Liver (tissue), 9 donors: ENCODE data around the gene SPTLC1. TPM values are rescaled to one million over a fixed set of nuclear protein-coding genes. Genes with fewer than 3 reads are reported as not detected.

ENCODE experiments used
- DNase-seq: peaks from one replicate; pipeline ENCODE4 v3.0.0-alpha.2; 2017; ENCODE audit warnings: low spot score
- H3K27ac ChIP-seq, 2 donors: one replicate each; pipeline ENCODE4 v1.7.0; 2013; ENCODE audit warnings: inconsistent platforms in 2 of 2, low read length in 2 of 2, control low read depth in 1 of 2, low read depth in 1 of 2, mild to moderate bottlenecking in 1 of 2
- H3K27me3 ChIP-seq, 4 donors: one replicate each; pipeline versions ENCODE4 v1.6.1 to v1.7.0; 2013; ENCODE audit warnings: low read length in 3 of 4, inconsistent platforms in 1 of 4, mild to moderate bottlenecking in 1 of 4, moderate library complexity in 1 of 4; ENCODE audit not compliant: control insufficient read depth in 4 of 4, insufficient read depth in 4 of 4
- H3K36me3 ChIP-seq, 4 donors: one replicate each; pipeline versions ENCODE4 v1.6.1 to v1.7.0; 2013; ENCODE audit warnings: low read length in 3 of 4, mild to moderate bottlenecking in 3 of 4, low read depth in 1 of 4, moderate library complexity in 1 of 4; ENCODE audit not compliant: control insufficient read depth in 4 of 4, insufficient read depth in 3 of 4
- H3K4me1 ChIP-seq, 4 donors: one replicate each; pipeline versions ENCODE4 v1.6.1 to v1.7.0; 2013; ENCODE audit warnings: low read length in 3 of 4, mild to moderate bottlenecking in 3 of 4, moderate library complexity in 1 of 4; ENCODE audit not compliant: control insufficient read depth in 4 of 4, insufficient read depth in 4 of 4
- H3K4me3 ChIP-seq, 3 donors: one replicate each; pipeline versions ENCODE4 v1.6.1 to v1.7.0; 2013; ENCODE audit warnings: low read length in 3 of 3, control low read depth in 1 of 3, low read depth in 1 of 3, mild to moderate bottlenecking in 1 of 3
- H3K9ac ChIP-seq, 2 donors: one replicate each; pipeline ENCODE4 v1.7.0; 2013; ENCODE audit warnings: low read length in 2 of 2, mild to moderate bottlenecking in 2 of 2, moderate library complexity in 2 of 2, control low read depth in 1 of 2, low read depth in 1 of 2
- H3K9me3 ChIP-seq, 4 donors: one replicate each; pipeline versions ENCODE4 v1.6.1 to v1.7.0; 2013; ENCODE audit warnings: low read length in 3 of 4; ENCODE audit not compliant: control insufficient read depth in 4 of 4
- EGR1 ChIP-seq, 2 donors: IDR thresholded peaks; 2 replicates each; pipeline ENCODE4 v1.6.1; 2016 to 2018; ENCODE audit warnings: antibody characterized with exemption in 2 of 2, low read depth in 2 of 2
- FOXA1 ChIP-seq: IDR thresholded peaks from 2 replicates; pipeline ENCODE4 v1.6.1; 2016; ENCODE audit warnings: antibody characterized with exemption
- HNF4G ChIP-seq: IDR thresholded peaks from 2 replicates; pipeline ENCODE4 v1.6.1; 2016; ENCODE audit warnings: antibody characterized with exemption
- JUND ChIP-seq, 2 donors: IDR thresholded peaks; 2 replicates each; pipeline ENCODE4 v1.6.1; 2016; ENCODE audit warnings: antibody characterized with exemption in 2 of 2
- MAX ChIP-seq: IDR thresholded peaks from 2 replicates; pipeline ENCODE4 v1.6.1; 2016; ENCODE audit warnings: antibody characterized with exemption
- NR2F2 ChIP-seq: IDR thresholded peaks from 2 replicates; pipeline ENCODE4 v1.6.1; 2016; ENCODE audit warnings: antibody characterized with exemption
- RAD21 ChIP-seq, 2 donors: IDR thresholded peaks; 2 replicates each; pipeline ENCODE4 v1.6.1; 2016; ENCODE audit warnings: antibody characterized with exemption in 2 of 2, mild to moderate bottlenecking in 2 of 2
- RXRA ChIP-seq, 2 donors: IDR thresholded peaks; 2 replicates each; pipeline ENCODE4 v1.6.1; 2017 to 2018; ENCODE audit warnings: antibody characterized with exemption in 2 of 2, mild to moderate bottlenecking in 1 of 2
- SP1 ChIP-seq: IDR thresholded peaks from 2 replicates; pipeline ENCODE4 v1.6.1; 2018; ENCODE audit warnings: antibody characterized with exemption, mild to moderate bottlenecking
- TAF1 ChIP-seq: conservative IDR thresholded peaks from 2 replicates; pipeline ENCODE4 v1.6.1; 2016; ENCODE audit warnings: antibody characterized with exemption, mild to moderate bottlenecking
- YY1 ChIP-seq: IDR thresholded peaks from 2 replicates; pipeline ENCODE4 v1.6.1; 2016; ENCODE audit warnings: antibody characterized with exemption, mild to moderate bottlenecking
- WGBS: extraction: QIAGEN DNeasy Blood & Tissue Kit; methylation state at CpG from one replicate; pipeline ENCODE4 v1.1.7; 2013; 5-methylcytosine and 5-hydroxymethylcytosine counted together
- polyA plus RNA-seq, 2 donors: library from polyadenylated mRNA; stranded (reverse) in 1 of 2; unstranded in 1 of 2; fragments of 200-250 nt in 1 of 2; fragments of >200 nt in 1 of 2; fragmentation: Nextera tagmentation in 1 of 2; extraction: Ambion mirVana in 1 of 2; gene quantifications; one replicate each; pipeline versions ENCODE4 v1.2.1 to v1.2.3, GENCODE V29; 2013 to 2015
- total RNA-seq, 2 donors: library from RNA; depleted of rRNA; stranded (reverse); fragments of >200 nt; gene quantifications; one replicate each; pipeline ENCODE4 v1.2.3, GENCODE V29; 2014
- TF ChIP-seq, protein P1 (sequence below): IDR thresholded peaks from 2 replicates; pipeline ENCODE4 v1.6.1; 2016; ENCODE audit warnings: antibody characterized with exemption
- TF ChIP-seq, protein P2 (sequence below): IDR thresholded peaks from 2 replicates; pipeline ENCODE4 v1.6.1; 2016; ENCODE audit warnings: antibody characterized with exemption
- TF ChIP-seq, protein P3 (sequence below): IDR thresholded peaks from 2 replicates; pipeline ENCODE4 v1.6.1; 2016; ENCODE audit warnings: antibody characterized with exemption, mild to moderate bottlenecking
- donor health status: healthy.
- donor health status: healthy.
- donor health status: healthy.
- donor health status: healthy.
- donor health status: healthy.

Gene SPTLC1
- total and polyA plus RNA-seq, 4 donors: 9.9 to 38.0 (median 19.8) TPM

- no peaks in the 10 kb centered on the region for H3K9me3 ChIP-seq
- TF ChIP-seq RAD21 (IDR thresholded peaks at IDR 0.05) (no peak), SP1 (no peak), MAX (no peak)
- no peak for DNase-seq
- no peak overlapping the region for H3K27ac ChIP-seq
- peaks cover 4 to 22% (median 18%) of the 10 kb centered on the region in 4 donors for H3K36me3 ChIP-seq
- no peak overlapping the region for H3K4me3 ChIP-seq
- no peak overlapping the region for H3K9ac ChIP-seq
- no peaks in the 10 kb centered on the region for H3K27me3 ChIP-seq
- H3K4me1 ChIP-seq: no peaks in the 10 kb centered on the region
- 87% methylated on average over 2 of the region's 2 CpGs for WGBS
Observed at GRCh38 chr9:92055624-92056023, 59.6 kb downstream of the SPTLC1 start.

DNA sequence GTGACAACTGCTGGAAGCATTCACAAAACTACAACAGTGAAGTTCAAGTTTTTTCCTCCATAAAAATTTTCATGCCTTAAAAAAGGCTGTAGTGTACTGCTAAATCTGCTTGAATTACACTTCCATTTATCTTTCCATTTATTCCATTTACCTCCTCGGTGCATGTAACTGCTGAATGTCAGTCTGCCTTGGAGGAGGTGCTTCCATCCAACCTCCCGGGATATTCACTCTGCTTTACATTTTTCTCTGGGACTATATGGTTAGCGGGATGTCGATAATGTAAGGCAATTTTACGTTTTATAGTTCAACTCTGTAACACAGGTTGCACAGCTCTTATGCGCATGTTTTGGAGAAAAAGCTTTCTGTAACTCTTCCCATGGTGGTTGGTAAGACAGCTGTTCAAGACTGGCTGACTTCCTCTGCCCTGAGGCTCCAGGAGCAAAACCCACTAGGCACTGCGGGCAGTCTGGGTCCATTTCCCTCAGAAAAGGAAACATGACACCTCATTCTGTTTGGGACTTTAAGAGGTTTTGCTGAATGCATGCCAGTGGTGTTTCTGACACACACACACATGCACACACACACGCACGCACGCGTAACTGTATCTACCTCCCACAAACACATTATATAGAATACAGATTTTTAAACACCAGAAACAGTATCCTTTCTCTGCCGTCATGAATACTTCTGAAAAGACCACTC is 66.1 kb downstream of the SPTLC1 start:
- H3K27ac ChIP-seq: no peak overlapping the region
- H3K4me3 ChIP-seq: no peak overlapping the region
- H3K4me1 ChIP-seq: no peaks in the 10 kb centered on the region
- no peak for DNase-seq
- peaks cover 5 to 46% (median 39%) of the 10 kb centered on the region in 4 donors for H3K36me3 ChIP-seq
- H3K27me3 ChIP-seq: no peaks in the 10 kb centered on the region
- no peak overlapping the region for H3K9ac ChIP-seq
- H3K9me3 ChIP-seq: no peaks in the 10 kb centered on the region
- WGBS: 93% methylated on average over 12 of the region's 12 CpGs
- no peak for TF ChIP-seq YY1
- TF ChIP-seq, protein P1, sequence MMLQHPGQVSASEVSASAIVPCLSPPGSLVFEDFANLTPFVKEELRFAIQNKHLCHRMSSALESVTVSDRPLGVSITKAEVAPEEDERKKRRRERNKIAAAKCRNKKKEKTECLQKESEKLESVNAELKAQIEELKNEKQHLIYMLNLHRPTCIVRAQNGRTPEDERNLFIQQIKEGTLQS: no peak
- TF ChIP-seq JUND (IDR thresholded peaks at IDR 0.05): no peak
- no peak for TF ChIP-seq NR2F2
- TF ChIP-seq EGR1 (IDR thresholded peaks at IDR 0.05; ENCODE audit: low read depth in 2 of 2): no peak
- TF ChIP-seq RXRA (IDR thresholded peaks at IDR 0.05): no peak
- TF ChIP-seq, protein P2, sequence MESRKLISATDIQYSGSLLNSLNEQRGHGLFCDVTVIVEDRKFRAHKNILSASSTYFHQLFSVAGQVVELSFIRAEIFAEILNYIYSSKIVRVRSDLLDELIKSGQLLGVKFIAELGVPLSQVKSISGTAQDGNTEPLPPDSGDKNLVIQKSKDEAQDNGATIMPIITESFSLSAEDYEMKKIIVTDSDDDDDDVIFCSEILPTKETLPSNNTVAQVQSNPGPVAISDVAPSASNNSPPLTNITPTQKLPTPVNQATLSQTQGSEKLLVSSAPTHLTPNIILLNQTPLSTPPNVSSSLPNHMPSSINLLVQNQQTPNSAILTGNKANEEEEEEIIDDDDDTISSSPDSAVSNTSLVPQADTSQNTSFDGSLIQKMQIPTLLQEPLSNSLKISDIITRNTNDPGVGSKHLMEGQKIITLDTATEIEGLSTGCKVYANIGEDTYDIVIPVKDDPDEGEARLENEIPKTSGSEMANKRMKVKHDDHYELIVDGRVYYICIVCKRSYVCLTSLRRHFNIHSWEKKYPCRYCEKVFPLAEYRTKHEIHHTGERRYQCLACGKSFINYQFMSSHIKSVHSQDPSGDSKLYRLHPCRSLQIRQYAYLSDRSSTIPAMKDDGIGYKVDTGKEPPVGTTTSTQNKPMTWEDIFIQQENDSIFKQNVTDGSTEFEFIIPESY: no peak
- no peak for TF ChIP-seq FOXA1
- no peak for TF ChIP-seq SP1
- no peak for TF ChIP-seq RAD21 (IDR thresholded peaks at IDR 0.05)
- TF ChIP-seq MAX: no peak
- no peak for TF ChIP-seq HNF4G
- no peak for TF ChIP-seq TAF1

- H3K27ac ChIP-seq: no peak overlapping the region
- no peak overlapping the region for H3K9ac ChIP-seq
- no peaks in the 10 kb centered on the region for H3K4me1 ChIP-seq
- TF ChIP-seq, protein P1: no peak
- TF ChIP-seq FOXA1 (no peak), NR2F2 (no peak), HNF4G (no peak), RXRA (IDR thresholded peaks at IDR 0.05) (no peak), TAF1 (no peak)
- TF ChIP-seq, protein P3, sequence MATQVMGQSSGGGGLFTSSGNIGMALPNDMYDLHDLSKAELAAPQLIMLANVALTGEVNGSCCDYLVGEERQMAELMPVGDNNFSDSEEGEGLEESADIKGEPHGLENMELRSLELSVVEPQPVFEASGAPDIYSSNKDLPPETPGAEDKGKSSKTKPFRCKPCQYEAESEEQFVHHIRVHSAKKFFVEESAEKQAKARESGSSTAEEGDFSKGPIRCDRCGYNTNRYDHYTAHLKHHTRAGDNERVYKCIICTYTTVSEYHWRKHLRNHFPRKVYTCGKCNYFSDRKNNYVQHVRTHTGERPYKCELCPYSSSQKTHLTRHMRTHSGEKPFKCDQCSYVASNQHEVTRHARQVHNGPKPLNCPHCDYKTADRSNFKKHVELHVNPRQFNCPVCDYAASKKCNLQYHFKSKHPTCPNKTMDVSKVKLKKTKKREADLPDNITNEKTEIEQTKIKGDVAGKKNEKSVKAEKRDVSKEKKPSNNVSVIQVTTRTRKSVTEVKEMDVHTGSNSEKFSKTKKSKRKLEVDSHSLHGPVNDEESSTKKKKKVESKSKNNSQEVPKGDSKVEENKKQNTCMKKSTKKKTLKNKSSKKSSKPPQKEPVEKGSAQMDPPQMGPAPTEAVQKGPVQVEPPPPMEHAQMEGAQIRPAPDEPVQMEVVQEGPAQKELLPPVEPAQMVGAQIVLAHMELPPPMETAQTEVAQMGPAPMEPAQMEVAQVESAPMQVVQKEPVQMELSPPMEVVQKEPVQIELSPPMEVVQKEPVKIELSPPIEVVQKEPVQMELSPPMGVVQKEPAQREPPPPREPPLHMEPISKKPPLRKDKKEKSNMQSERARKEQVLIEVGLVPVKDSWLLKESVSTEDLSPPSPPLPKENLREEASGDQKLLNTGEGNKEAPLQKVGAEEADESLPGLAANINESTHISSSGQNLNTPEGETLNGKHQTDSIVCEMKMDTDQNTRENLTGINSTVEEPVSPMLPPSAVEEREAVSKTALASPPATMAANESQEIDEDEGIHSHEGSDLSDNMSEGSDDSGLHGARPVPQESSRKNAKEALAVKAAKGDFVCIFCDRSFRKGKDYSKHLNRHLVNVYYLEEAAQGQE: no peak
- DNase-seq: no peak
- H3K9me3 ChIP-seq: peaks cover 2 to 5% (median 4%) of the 10 kb centered on the region in 4 donors
- WGBS: 98% methylated on average over 3 of the region's 3 CpGs
- no peak overlapping the region for H3K4me3 ChIP-seq
- peaks cover 9 to 56% (median 51%) of the 10 kb centered on the region in 4 donors for H3K36me3 ChIP-seq
- H3K27me3 ChIP-seq: no peaks in the 10 kb centered on the region
Observed at GRCh38 chr9:92047500-92047899, 67.7 kb downstream of the SPTLC1 start.
